MM.1S (cell line): ENCODE results near the gene COPS7B.

Experiments
- DNase-seq: peaks from one replicate; pipeline ENCODE4 v3.0.0-alpha.2; 2015
- H2AFZ ChIP-seq: fragments of 300-600 bp; sonication (generic); 2 replicates; pipeline ENCODE4 v1.6.0; 2016; ENCODE audit warnings: antibody characterized with exemption, low read length
- H3F3A ChIP-seq: fragments of 300-600 bp; sonication (generic); 2 replicates; pipeline ENCODE4 v1.6.1; 2016; ENCODE audit warnings: mild to moderate bottlenecking, antibody characterized with exemption, low read length, moderate library complexity, mixed read lengths; ENCODE audit not compliant: insufficient read depth
- H3K27ac ChIP-seq: fragments of 300-600 bp; sonication (generic); 2 replicates; pipeline ENCODE4 v1.5.1; 2016; ENCODE audit warnings: mild to moderate bottlenecking, low read length
- H3K27me3 ChIP-seq: fragments of 300-600 bp; sonication (generic); replicated peaks from 2 replicates; pipeline ENCODE4 v1.6.0; 2016; ENCODE audit warnings: low read length; ENCODE audit not compliant: insufficient read depth
- H3K36me3 ChIP-seq: fragments of 300-600 bp; sonication (generic); replicated peaks from 2 replicates; pipeline ENCODE4 v1.6.1; 2016; ENCODE audit warnings: mild to moderate bottlenecking, low read length, mixed read lengths; ENCODE audit not compliant: insufficient read depth
- H3K4me1 ChIP-seq: fragments of 300-600 bp; sonication (generic); 2 replicates; pipeline ENCODE4 v1.6.1; 2016; ENCODE audit warnings: low read length, mixed read lengths
- H3K4me2 ChIP-seq: fragments of 300-600 bp; sonication (generic); 2 replicates; pipeline ENCODE4 v1.6.0; 2016; ENCODE audit warnings: low read depth, low read length
- H3K4me3 ChIP-seq: fragments of 300-600 bp; sonication (generic); 2 replicates; pipeline ENCODE4 v1.5.1; 2016; ENCODE audit warnings: low read length, mixed read lengths
- H3K79me2 ChIP-seq: fragments of 300-600 bp; sonication (generic); 2 replicates; pipeline ENCODE4 v1.6.1; 2016; ENCODE audit warnings: mixed run types, low read length, mixed read lengths
- H3K9ac ChIP-seq: fragments of 300-600 bp; sonication (generic); 2 replicates; pipeline ENCODE4 v1.6.1; 2016; ENCODE audit warnings: low read length, mixed read lengths
- H3K9me2 ChIP-seq: fragments of 300-600 bp; sonication (generic); replicated peaks from 2 replicates; pipeline ENCODE4 v1.6.1; 2016; ENCODE audit warnings: mild to moderate bottlenecking, low read length, mixed read lengths; ENCODE audit not compliant: insufficient read depth
- H3K9me3 ChIP-seq: fragments of 300-600 bp; sonication (generic); replicated peaks from 2 replicates; pipeline ENCODE4 v1.6.1; 2016; ENCODE audit warnings: mild to moderate bottlenecking, low read length, mixed read lengths; ENCODE audit not compliant: insufficient read depth
- H4K20me1 ChIP-seq: fragments of 300-600 bp; sonication (generic); 2 replicates; pipeline ENCODE4 v1.6.1; 2016; ENCODE audit warnings: mild to moderate bottlenecking, low read length, moderate library complexity, mixed read lengths; ENCODE audit not compliant: insufficient read depth
- CTCF ChIP-seq: fragments of 300-600 bp; sonication (generic); IDR thresholded peaks from 2 replicates; pipeline ENCODE4 v1.5.1; 2016; ENCODE audit warnings: antibody characterized with exemption, low read length, mixed read lengths
- EZH2 ChIP-seq: fragments of 300-600 bp; sonication (generic); optimal IDR thresholded peaks from 2 replicates; pipeline ENCODE3; 2017; ENCODE audit warnings: low read depth, mild to moderate bottlenecking, antibody characterized with exemption, low read length, mixed read lengths
- EZH2phosphoT487 ChIP-seq: fragments of 300-600 bp; sonication (generic); IDR thresholded peaks from 2 replicates; pipeline ENCODE4 v1.6.1; 2018; ENCODE audit warnings: antibody characterized with exemption, low read length

COPS7B gene

GRCh38 chr2:231785413-231785812 lies 832 bp upstream of the COPS7B start:
- TF ChIP-seq EZH2phosphoT487 (no peak), EZH2 (no peak), CTCF (no peak)
- Histone ChIP-seq H3K9me2 (no peaks in the 10 kb centered on the region), H2AFZ (peak overlapping the region; percentile 53), H3K27ac (no peak overlapping the region), H3K9me3 (no peaks in the 10 kb centered on the region), H3K36me3 (0 out of 2 replicates have a peak, but pooled peaks cover 3% of the 10 kb centered on the region), H3K27me3 (no peaks in the 10 kb centered on the region), H3K4me1 (peaks cover 28% of the 10 kb centered on the region), H3F3A (0 out of 2 replicates have a peak, but pooled peaks cover 8% of the 10 kb centered on the region), H4K20me1 (no peaks in the 10 kb centered on the region), H3K4me2 (peak overlapping the region; percentile 82), H3K79me2 (peaks cover 90% of the 10 kb centered on the region), H3K9ac (peak overlapping the region; percentile 70; the same call in 1 of the 2 replicates), H3K4me3 (peak overlapping the region; percentile 89)
- DNase-seq, result no peak

- no peak for TF ChIP-seq CTCF
- TF ChIP-seq EZH2phosphoT487, result no peak
- TF ChIP-seq EZH2, result no peak
- H3K27me3 ChIP-seq, result no peaks in the 10 kb centered on the region
- H3K4me3 ChIP-seq, result peak overlapping the region; percentile 89
- H4K20me1 ChIP-seq, result no peaks in the 10 kb centered on the region
- no peaks in the 10 kb centered on the region for H3K9me2 ChIP-seq
- peak overlapping the region; percentile 70 for H3K9ac ChIP-seq
- H3K9me3 ChIP-seq, result no peaks in the 10 kb centered on the region
- 0 out of 2 replicates have a peak, but pooled peaks cover 8% of the 10 kb centered on the region for H3F3A ChIP-seq
- peak overlapping the region; percentile 53 for H2AFZ ChIP-seq
- peak overlapping the region; percentile 82 for H3K4me2 ChIP-seq
- no peak for DNase-seq
- peaks cover 88% of the 10 kb centered on the region for H3K79me2 ChIP-seq
- peak overlapping the region; percentile 43; the same call in 1 of the 2 replicates for H3K27ac ChIP-seq
- H3K36me3 ChIP-seq, result 0 out of 2 replicates have a peak, but pooled peaks cover 3% of the 10 kb centered on the region
- peaks cover 28% of the 10 kb centered on the region for H3K4me1 ChIP-seq
These were observed 446 bp upstream of the COPS7B start for GRCh38 chr2:231785822-231786176.

- Histone ChIP-seq H3K36me3 (0 out of 2 replicates have a peak, but pooled peaks cover 3% of the 10 kb centered on the region), H3K4me3 (peak overlapping the region; percentile 89), H2AFZ (no peak overlapping the region), H3K79me2 (peaks cover 95% of the 10 kb centered on the region), H4K20me1 (no peaks in the 10 kb centered on the region), H3K27me3 (no peaks in the 10 kb centered on the region), H3K9me2 (no peaks in the 10 kb centered on the region), H3K4me2 (peak overlapping the region; percentile 92), H3K4me1 (peaks cover 28% of the 10 kb centered on the region), H3K9ac (peak overlapping the region; percentile 70), H3F3A (0 out of 2 replicates have a peak, but pooled peaks cover 8% of the 10 kb centered on the region), H3K27ac (no peak overlapping the region; the same call in 1 of the 2 replicates), H3K9me3 (no peaks in the 10 kb centered on the region)
- TF ChIP-seq EZH2phosphoT487, result no peak
- no peak for TF ChIP-seq CTCF
- no peak for TF ChIP-seq EZH2
- DNase-seq, result no peak
These were observed 660 bp downstream of the COPS7B start for GRCh38 chr2:231786917-231787292.
